Measurements from ENCODE around the gene THAP3. TPM values are rescaled to one million over a fixed set of nuclear protein-coding genes. Genes with fewer than 3 reads are reported as not detected.

The THAP3 gene
- total and polyA plus RNA-seq, 7 experiments from 2014 or later: 14.1 to 31.8 (median 20.3) TPM

DNA sequence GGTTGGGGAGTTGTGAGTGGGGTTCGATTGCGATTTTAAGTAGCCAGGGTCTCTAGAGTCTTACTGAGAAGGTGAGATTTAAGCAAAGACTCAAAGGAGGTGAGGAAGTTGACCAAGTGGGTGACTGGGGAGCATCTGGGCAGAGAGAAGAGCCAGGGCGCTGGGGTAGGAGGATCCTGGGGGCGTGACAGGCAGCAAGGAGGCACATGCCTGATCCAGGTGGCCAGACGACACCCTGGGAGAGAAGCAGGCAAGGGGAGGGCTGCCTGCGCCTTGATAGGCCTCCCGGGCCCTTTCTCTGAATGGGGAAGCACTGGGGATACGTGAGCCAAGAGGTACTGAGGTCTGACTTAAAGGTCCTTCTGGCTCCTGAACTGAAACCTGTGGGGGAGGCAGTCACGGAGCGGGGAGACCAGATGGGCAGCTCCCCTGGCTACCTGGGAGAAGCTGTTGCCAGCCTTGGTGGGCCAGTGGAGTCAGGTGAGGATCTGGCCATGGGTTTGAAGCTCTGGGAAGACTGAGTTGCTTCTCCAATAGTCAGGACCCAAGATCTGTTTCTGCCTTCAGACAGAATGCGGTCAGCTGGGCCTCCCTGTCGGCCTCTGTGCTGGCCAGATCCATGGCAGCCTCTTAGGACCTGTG, 39.5 kb upstream of the THAP3 start:
- no peaks in the 10 kb centered on the region for H3K27me3 ChIP-seq (ENCODE audit: control insufficient read depth in 2 of 2, insufficient read depth in 2 of 2, low read length in 2 of 2)
- no peaks in the 10 kb centered on the region for H3K9me3 ChIP-seq (ENCODE audit: control insufficient read depth in 2 of 3, low read length in 3 of 3)
- intact Hi-C loops (cut with micrococcal nuclease): no loop called here
- Mint-ChIP-seq H3K4me1 (peaks cover 26 to 59% (median 43%) of the 10 kb centered on the region in 7 donors), H3K4me3 (no peak overlapping the region), H3K27ac (peak overlapping the region in 5 of 9 donors; percentile 7 to 82 (median 11)), H3K9me3 (peaks cover 0 to 2% (median 0%) of the 10 kb centered on the region in 11 donors), H3K36me3 (peaks cover 0 to 8% (median 0%) of the 10 kb centered on the region in 5 donors), H3K27me3 (no peaks in the 10 kb centered on the region)
- ChIA-PET POLR2A (interaction anchor here (1.2 kb wide), 1 partner anchor 15 kb away, joined by 3 read pairs; no protein-coding TSS in a partner anchor), CTCF (no interaction called here)
- H3K4me3 ChIP-seq (ENCODE audit: low read length): no peak overlapping the region
- peaks cover 21 to 27% of the 10 kb centered on the region in 2 donors for H3K4me1 ChIP-seq (ENCODE audit: control insufficient read depth in 2 of 2, insufficient read depth in 2 of 2, low read length in 2 of 2)
- H3K36me3 ChIP-seq (ENCODE audit: control insufficient read depth in 2 of 3, insufficient read depth in 3 of 3, low read length in 3 of 3): peaks cover 0 to 32% (median 0%) of the 10 kb centered on the region in 3 experiments
- H3K27ac ChIP-seq (ENCODE audit: low read depth, low read length): no peak overlapping the region
- ATAC-seq: no peak
- DNase-seq: no peak

DNA sequence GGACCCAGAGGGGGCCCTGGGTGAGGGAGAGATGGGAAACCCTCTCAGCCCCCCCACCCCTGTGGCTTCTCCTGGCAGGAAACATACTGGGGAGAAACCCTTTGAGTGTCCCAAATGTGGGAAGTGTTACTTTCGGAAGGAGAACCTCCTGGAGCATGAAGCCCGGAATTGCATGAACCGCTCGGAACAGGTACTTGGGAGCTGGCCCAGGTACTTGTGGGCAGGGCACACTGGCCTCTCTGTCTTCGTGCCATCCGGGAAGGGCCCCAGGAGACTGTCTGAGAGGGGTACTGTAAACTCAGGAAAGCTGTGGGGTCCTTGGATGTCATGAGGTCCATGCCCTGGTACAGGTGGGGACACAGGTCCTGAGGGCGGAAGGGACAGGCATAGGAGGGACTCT, 38.8 kb upstream of the THAP3 start:
- Histone ChIP-seq H3K27me3 (ENCODE audit: control insufficient read depth in 2 of 2, insufficient read depth in 2 of 2, low read length in 2 of 2) (no peaks in the 10 kb centered on the region), H3K9me3 (ENCODE audit: control insufficient read depth in 2 of 3, low read length in 3 of 3) (no peaks in the 10 kb centered on the region), H3K4me3 (ENCODE audit: low read length) (no peak overlapping the region), H3K27ac (ENCODE audit: low read depth, low read length) (no peak overlapping the region), H3K36me3 (ENCODE audit: control insufficient read depth in 2 of 3, insufficient read depth in 3 of 3, low read length in 3 of 3) (peaks cover 0 to 34% (median 0%) of the 10 kb centered on the region in 3 experiments), H3K4me1 (ENCODE audit: control insufficient read depth in 2 of 2, insufficient read depth in 2 of 2, low read length in 2 of 2) (peaks cover 16 to 22% of the 10 kb centered on the region in 2 donors)
- DNase-seq: no peak
- no peak for ATAC-seq
- CTCF ChIA-PET: no interaction called here
- Mint-ChIP-seq H3K36me3 (peaks cover 0 to 8% (median 0%) of the 10 kb centered on the region in 5 donors), H3K27me3 (no peaks in the 10 kb centered on the region), H3K27ac (no peak overlapping the region), H3K4me1 (peaks cover 21 to 57% (median 41%) of the 10 kb centered on the region in 7 donors), H3K9me3 (peaks cover 0 to 2% (median 0%) of the 10 kb centered on the region in 11 donors), H3K4me3 (no peak overlapping the region)
- intact Hi-C loops (cut with micrococcal nuclease): no loop called here
- POLR2A ChIA-PET: interaction anchor here (0.6 to 1.2 kb wide), 2 partner anchors 10 to 14 kb away, joined by 3 read pairs; no protein-coding TSS in a partner anchor

DNA sequence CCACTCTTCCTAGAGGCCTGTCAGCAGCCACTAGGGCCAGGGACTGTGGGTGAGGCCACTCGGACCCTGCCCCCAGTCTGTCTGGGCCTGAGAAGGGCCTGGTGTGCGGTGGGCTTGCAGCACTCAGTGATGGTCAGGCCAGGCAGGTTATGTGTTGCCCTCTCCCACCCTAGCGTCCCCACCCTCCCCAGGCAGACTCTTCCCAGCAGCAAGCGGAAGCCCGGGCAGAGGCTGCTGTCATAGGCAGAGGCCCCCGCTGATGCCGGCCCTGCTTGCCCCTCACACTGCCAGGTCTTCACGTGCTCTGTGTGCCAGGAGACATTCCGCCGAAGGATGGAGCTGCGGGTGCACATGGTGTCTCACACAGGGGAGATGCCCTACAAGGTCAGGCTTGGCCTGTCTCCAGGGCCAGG, 38.3 kb upstream of the THAP3 start:
- DNase-seq: no peak
- ChIA-PET POLR2A (interaction anchor here (0.6 to 1.3 kb wide), 2 partner anchors 11 to 26 kb away, joined by 3 read pairs; no protein-coding TSS in a partner anchor), CTCF (no interaction called here)
- Mint-ChIP-seq H3K27me3 (no peaks in the 10 kb centered on the region), H3K27ac (no peak overlapping the region), H3K9me3 (peaks cover 0 to 2% (median 0%) of the 10 kb centered on the region in 11 donors), H3K4me1 (peaks cover 20 to 57% (median 41%) of the 10 kb centered on the region in 7 donors), H3K4me3 (no peak overlapping the region), H3K36me3 (peaks cover 0 to 8% (median 0%) of the 10 kb centered on the region in 5 donors)
- Histone ChIP-seq H3K27ac (ENCODE audit: low read depth, low read length) (no peak overlapping the region), H3K4me1 (ENCODE audit: control insufficient read depth in 2 of 2, insufficient read depth in 2 of 2, low read length in 2 of 2) (peaks cover 10 to 17% of the 10 kb centered on the region in 2 donors), H3K36me3 (ENCODE audit: control insufficient read depth in 2 of 3, insufficient read depth in 3 of 3, low read length in 3 of 3) (peaks cover 0 to 35% (median 0%) of the 10 kb centered on the region in 3 experiments), H3K9me3 (ENCODE audit: control insufficient read depth in 2 of 3, low read length in 3 of 3) (no peaks in the 10 kb centered on the region), H3K4me3 (ENCODE audit: low read length) (no peak overlapping the region), H3K27me3 (ENCODE audit: control insufficient read depth in 2 of 2, insufficient read depth in 2 of 2, low read length in 2 of 2) (no peaks in the 10 kb centered on the region)
- intact Hi-C loops (cut with micrococcal nuclease): no loop called here
- no peak for ATAC-seq

DNA sequence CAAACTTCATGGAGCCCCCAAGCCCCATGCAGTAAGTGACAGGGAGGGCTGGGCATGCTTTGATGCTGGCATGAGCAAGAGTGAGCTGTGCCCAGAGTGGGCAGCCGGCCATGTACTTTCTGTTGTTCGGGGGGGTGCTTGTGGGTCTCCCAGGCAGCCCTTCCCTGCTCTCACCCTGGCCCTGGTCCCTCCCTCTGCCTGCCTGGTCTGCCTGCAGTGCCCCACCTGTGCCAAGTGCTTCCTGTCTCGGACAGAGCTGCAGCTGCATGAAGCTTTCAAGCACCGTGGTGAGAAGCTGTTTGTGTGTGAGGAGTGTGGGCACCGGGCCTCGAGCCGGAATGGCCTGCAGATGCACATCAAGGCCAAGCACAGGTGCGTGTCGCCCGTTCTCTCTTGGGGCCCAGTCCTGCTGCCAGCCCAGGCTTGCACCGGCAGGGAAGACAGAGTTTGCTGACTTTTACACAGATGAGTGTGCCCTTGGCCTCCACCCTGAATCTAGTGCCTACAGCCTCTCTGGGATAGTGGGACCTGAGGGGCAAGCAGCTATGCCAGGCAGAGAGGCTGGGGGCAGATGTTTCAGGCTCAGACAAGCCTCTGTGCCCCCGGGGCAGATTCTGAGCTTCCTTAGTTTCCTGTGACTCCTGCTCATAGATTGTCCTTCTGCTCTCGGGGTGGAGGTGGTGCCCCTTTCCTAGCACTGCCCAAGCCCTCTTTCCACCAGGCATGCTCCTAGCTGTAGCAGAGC, 37.2 kb upstream of the THAP3 start:
- CTCF ChIA-PET: interaction anchor here (1.1 kb wide), 1 partner anchor 47 kb away, joined by 3 read pairs; no protein-coding TSS in a partner anchor
- peaks cover 0 to 8% (median 0%) of the 10 kb centered on the region in 5 donors for H3K36me3 Mint-ChIP-seq

DNA sequence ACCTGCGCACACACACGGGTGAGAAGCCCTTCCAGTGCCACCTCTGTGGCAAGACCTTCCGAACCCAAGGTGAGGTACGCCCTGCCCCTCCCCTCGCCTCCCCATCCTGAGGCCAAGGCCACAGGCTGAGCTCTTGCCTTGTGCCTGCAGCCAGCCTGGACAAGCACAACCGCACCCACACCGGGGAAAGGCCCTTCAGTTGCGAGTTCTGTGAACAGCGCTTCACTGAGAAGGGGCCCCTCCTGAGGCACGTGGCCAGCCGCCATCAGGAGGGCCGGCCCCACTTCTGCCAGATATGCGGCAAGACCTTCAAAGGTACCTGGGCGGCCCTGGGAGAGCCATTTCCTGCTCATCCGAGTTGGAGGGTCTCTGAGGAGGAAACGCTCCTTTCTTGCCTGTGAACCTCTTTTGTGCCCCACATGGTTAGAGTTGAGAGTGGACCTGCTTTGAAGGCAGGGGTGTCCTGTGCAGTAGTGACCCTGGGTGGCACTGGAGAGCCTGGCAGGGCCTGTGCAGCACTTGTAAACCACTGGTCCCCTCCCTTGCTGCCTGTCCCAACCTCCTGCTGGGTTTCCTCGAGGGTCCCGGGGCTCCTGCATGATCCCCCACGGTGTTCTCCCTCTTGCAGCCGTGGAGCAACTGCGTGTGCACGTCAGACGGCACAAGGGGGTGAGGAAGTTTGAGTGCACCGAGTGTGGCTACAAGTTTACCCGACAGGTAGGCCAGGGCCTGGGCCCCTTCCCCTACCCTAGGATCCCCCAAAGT, 36.4 kb upstream of the THAP3 start:
- Mint-ChIP-seq H3K27ac (peak overlapping the region in 3 of 9 donors; percentile 27 to 53 (median 47)), H3K27me3 (no peaks in the 10 kb centered on the region), H3K4me3 (no peak overlapping the region), H3K4me1 (peaks cover 11 to 53% (median 40%) of the 10 kb centered on the region in 7 donors), H3K36me3 (peaks cover 0 to 8% (median 0%) of the 10 kb centered on the region in 5 donors), H3K9me3 (peaks cover 0 to 2% (median 0%) of the 10 kb centered on the region in 11 donors)
- Histone ChIP-seq H3K27me3 (ENCODE audit: control insufficient read depth in 2 of 2, insufficient read depth in 2 of 2, low read length in 2 of 2) (no peaks in the 10 kb centered on the region), H3K4me3 (ENCODE audit: low read length) (no peak overlapping the region), H3K9me3 (ENCODE audit: control insufficient read depth in 2 of 3, low read length in 3 of 3) (no peaks in the 10 kb centered on the region), H3K36me3 (ENCODE audit: control insufficient read depth in 2 of 3, insufficient read depth in 3 of 3, low read length in 3 of 3) (peaks cover 0 to 48% (median 0%) of the 10 kb centered on the region in 3 experiments), H3K27ac (ENCODE audit: low read depth, low read length) (no peak overlapping the region), H3K4me1 (ENCODE audit: control insufficient read depth in 2 of 2, insufficient read depth in 2 of 2, low read length in 2 of 2) (peaks cover 0 to 8% of the 10 kb centered on the region in 2 donors)
- ATAC-seq: no peak
- CTCF ChIA-PET: interaction anchor here (0.6 to 1.1 kb wide), 3 partner anchors 8 to 360 kb away, joined by 3 read pairs; partner anchors contain the start of gene ZBTB48
- intact Hi-C loops (cut with micrococcal nuclease): no loop called here
- POLR2A ChIA-PET: interaction anchor here (0.5 to 2.0 kb wide), 6 partner anchors 8 to 17 kb away, joined by 3 to 11 read pairs (median 4); partner anchors contain the start of genes KLHL21 and ZBTB48
- DNase-seq: no peak

More for the DNA sequence above, 37.2 kb upstream of the THAP3 start:
- Histone ChIP-seq H3K4me3 (ENCODE audit: low read length) (no peak overlapping the region), H3K4me1 (ENCODE audit: control insufficient read depth in 2 of 2, insufficient read depth in 2 of 2, low read length in 2 of 2) (peaks cover under 1 to 8% of the 10 kb centered on the region in 2 donors), H3K9me3 (ENCODE audit: control insufficient read depth in 2 of 3, low read length in 3 of 3) (no peaks in the 10 kb centered on the region), H3K27ac (ENCODE audit: low read depth, low read length) (no peak overlapping the region), H3K36me3 (ENCODE audit: control insufficient read depth in 2 of 3, insufficient read depth in 3 of 3, low read length in 3 of 3) (peaks cover 0 to 40% (median 0%) of the 10 kb centered on the region in 3 experiments), H3K27me3 (ENCODE audit: control insufficient read depth in 2 of 2, insufficient read depth in 2 of 2, low read length in 2 of 2) (no peaks in the 10 kb centered on the region)
- ATAC-seq (no peak), DNase-seq (no peak)
- POLR2A ChIA-PET: interaction anchor here (1.1 to 2.0 kb wide), 3 partner anchors 10 to 25 kb away, joined by 3 to 11 read pairs (median 3); no protein-coding TSS in a partner anchor
- H3K4me3 Mint-ChIP-seq: peak overlapping the region in 1 of 10 donors; percentile 5
- peaks cover 0 to 2% (median 0%) of the 10 kb centered on the region in 11 donors for H3K9me3 Mint-ChIP-seq
- no peaks in the 10 kb centered on the region for H3K27me3 Mint-ChIP-seq
- H3K27ac Mint-ChIP-seq: peak overlapping the region in 6 of 9 donors; percentile 27 to 78 (median 50)
- intact Hi-C loops (cut with micrococcal nuclease): no loop called here
- H3K4me1 Mint-ChIP-seq: peaks cover 12 to 55% (median 41%) of the 10 kb centered on the region in 7 donors

Data from naive thymus-derived CD4-positive, alpha-beta T cell (primary cell).